ENCODE data around the gene CEP135.

Gene CEP135

GRCh38 chr4:56007154-56007553, 58.4 kb downstream of the CEP135 start:
- DNase-seq (ENCODE audit: low read depth in 3 of 3): no peak

GRCh38 chr4:56008206-56008605, 59.5 kb downstream of the CEP135 start:
- no peak for DNase-seq (ENCODE audit: low read depth in 3 of 3)

DNA sequence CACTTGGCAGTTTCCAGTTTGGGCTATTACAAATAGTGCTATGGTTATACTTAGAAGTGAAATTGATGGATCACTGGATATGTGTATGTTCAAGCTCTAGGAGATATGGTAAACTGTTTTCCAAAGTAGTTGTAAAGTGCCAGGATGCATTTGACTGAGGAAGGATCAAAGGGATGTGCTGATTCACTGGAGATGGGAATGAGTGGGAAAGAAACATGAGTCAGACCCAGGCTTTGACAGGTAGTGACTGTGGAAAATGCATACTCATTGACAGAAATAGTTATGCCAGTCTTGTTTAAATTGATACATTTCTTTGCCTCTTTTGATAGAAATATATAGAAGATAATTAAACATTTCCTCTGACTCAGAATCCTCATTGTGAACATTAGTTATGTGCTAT, 77.9 kb downstream of the CEP135 start:
- no peak for DNase-seq (ENCODE audit: low read depth in 3 of 3)

- DNase-seq (ENCODE audit: low read depth in 3 of 3): no peak
Observed at GRCh38 chr4:56028165-56028564, 79.4 kb downstream of the CEP135 start.

DNA sequence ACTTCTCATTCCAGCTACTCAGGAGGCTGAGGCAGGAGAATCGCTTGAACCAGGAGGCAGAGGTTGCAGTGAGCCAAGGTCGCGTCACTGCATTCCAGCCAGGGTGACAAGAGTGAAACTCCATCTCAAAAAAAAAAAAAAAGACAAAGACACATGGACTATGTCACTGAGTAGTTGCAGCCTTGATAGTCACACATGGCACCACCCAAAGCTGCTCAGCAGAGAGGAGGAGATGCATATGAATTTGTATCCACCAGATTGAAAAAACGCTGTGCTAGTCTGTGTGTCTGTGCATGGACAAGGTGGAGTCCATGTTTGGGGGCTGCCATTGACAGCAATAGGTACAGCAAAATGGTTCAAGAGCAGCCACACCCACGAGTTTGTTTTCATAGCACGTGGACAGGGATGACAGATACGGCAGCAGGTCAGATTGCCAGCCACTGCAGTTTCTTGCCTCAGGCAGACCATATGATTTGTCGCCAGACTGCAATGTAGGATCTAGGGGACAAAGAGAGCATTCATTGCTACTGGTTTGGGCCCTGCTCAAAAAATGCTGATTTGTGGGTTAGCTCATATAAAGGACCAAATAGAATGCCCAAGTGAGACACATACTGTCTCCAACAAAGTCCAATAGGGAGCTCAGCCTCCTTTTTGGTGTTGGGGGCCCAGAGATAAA, 89.9 kb downstream of the CEP135 start:
- no peak for DNase-seq (ENCODE audit: low read depth in 3 of 3)

DNA sequence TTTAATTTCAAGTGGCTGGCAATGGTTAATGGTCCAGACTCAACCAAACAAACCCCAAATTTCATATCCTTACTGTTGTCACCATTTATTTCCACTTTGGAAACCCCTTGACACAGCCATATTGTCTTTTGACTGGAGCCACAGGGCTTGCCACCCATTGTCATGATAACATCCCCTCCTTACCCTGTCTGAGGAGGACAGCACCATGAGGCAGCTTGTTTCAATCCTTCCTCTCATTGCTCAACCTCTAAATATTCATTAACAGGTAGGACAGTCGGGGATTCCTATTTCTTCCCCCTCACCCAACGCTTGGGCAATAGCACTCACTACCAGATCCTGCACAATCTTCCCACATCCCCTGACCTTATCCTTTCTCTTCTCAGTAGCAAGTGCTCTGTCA, 92.1 kb downstream of the CEP135 start:
- no peak for DNase-seq (ENCODE audit: low read depth in 3 of 3)

GRCh38 chr4:56042225-56042624, 93.5 kb downstream of the CEP135 start:
- no peak for DNase-seq (ENCODE audit: low read depth in 3 of 3)

- no peak for DNase-seq (ENCODE audit: low read depth in 3 of 3)
Observed at GRCh38 chr4:56048383-56048701, 99.6 kb downstream of the CEP135 start.

DNA sequence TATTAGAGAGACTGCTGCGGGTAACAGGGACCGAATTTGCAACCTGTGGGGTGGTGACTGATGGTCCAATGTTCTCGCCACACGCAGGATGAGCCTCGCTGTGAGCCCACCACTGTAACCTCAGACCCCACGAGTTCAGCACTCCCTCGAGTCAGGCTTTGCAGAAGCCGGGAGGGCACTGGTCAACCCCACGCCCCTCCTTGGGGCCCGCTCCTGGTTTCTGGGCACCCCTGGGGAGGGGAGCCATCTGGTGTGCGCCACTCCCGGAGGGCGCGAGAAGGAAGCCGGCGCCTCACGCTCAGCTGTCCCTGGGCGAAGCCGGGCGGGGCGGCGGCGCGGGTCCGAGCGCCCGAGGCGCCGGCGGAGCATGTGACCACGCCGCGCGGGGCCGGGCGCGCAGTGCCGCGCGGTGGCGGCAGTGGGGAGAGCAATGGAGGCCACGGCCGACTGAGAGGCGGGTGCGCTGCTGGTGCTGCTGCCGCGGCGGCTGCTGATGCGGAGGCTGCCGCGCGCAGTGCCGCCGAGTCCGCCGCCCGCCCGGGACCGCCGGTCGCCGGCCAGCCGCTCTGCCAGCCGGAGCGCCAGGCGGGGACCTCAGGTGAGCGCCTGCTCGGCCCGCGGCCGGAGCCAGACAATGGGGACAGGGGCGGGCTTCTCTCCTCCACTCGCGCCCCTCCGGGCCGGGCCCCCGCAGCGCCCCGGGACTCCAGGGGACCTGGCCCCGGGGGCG, 100.1 kb downstream of the CEP135 start:
- peak; percentile 21 to 39 (median 29) for DNase-seq (ENCODE audit: low read depth in 3 of 3)

DNA sequence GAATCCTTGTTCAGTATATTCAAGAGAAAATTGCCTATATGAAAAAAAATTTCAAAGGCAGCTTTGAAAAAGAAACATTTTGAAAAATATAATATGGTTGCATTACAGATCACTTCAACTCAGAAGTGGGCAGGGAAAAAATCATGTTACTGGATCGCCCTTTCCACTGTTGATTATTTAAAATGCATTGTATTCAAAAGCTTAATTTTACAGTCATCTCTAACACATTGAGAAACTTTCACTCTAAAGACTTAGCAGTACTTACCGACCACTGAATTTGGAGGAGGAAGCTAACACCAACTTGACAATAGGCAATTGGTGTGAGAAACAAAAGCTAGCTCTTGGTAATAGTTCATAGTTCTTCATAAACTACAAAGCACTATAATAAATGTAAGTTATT, 101.9 kb downstream of the CEP135 start:
- DNase-seq (ENCODE audit: low read depth in 3 of 3): no peak

GRCh38 chr4:56051029-56051709, 102.4 kb downstream of the CEP135 start:
- DNase-seq (ENCODE audit: low read depth in 3 of 3): no peak

DNA sequence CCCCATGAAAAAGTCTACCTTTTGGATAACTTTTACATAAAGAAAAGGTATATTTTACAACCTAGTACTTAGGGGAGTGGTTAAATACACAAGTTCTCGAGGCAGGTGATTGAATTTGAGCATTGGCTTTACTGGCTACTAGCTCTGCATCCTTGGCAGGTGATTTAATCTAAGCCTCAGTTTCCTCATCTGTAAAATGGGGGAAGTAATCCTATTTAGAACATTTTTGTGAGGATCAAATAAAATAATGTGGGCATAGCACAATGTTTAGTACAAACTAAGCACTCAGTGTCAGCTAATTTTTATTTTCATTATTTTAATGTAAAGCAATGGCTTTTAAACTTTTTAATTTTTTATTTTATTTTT, 102.9 kb downstream of the CEP135 start:
- no peak for DNase-seq (ENCODE audit: low read depth in 3 of 3)

GRCh38 chr4:56052481-56052880, 103.7 kb downstream of the CEP135 start:
- DNase-seq (ENCODE audit: low read depth in 3 of 3): no peak

DNA sequence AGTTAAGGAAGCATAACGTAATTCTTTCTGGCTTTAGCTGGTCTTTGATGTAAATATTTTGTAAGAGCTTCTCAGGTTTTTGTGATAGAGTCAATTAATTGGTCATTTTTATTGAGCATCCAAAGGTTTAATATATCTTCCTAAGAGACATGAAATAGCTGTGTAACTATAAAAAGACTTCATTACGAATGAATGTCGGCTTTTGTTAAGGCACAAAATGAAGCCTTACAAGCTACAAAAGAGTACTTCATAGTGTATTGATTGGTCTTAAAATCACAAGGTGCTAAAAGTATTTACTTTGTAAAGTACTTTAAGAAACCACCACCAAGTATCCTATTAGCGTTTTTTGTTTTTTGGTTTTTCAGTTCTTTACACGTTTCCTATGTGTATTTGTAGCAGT, 104.2 kb downstream of the CEP135 start:
- no peak for DNase-seq (ENCODE audit: low read depth in 3 of 3)

GRCh38 chr4:56055027-56055977, 106.6 kb downstream of the CEP135 start:
- no peak for DNase-seq (ENCODE audit: low read depth in 3 of 3)

- no peak for DNase-seq (ENCODE audit: low read depth in 3 of 3)
Observed at GRCh38 chr4:56055991-56056390, 107.2 kb downstream of the CEP135 start.

DNA sequence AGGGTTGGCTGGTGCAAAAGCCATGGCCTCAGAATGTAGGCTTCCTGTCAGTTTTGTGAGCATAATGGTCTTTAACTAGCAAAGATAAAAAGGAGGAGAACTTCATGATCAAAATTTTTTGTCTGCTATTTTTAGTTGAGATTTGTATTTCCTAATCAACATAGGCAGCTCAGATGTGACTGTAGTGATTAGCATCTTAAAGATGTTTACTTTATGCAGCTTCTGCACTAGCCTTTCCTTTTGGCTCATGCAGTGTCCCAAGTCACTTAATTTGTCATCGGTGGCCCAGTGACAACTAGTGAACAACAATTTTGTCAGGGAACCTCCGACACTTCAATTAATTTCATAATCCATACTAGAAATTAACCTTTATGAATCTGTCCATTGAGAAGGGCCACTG, 109.8 kb downstream of the CEP135 start:
- DNase-seq (ENCODE audit: low read depth in 3 of 3): no peak

DNA sequence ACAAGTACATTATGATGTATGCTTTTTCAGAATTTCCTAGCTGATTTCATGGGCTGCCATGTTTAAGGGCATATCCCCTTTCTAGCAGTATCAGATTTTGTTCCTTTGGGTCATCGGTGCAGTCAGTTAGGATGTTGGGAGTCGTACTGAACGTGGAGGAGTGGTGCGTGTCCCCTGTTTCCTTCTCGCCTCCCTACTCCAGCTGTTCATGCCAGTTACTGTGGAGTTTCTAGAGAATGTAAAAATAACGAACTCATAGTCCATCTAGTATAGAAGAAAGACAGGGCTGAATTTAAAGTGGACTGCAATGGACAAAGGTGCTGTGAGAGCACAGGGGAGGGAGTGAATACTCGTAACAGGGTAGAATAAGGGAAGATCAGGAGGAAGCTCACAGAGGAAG, 111.3 kb downstream of the CEP135 start:
- DNase-seq (ENCODE audit: low read depth in 3 of 3): no peak

DNA sequence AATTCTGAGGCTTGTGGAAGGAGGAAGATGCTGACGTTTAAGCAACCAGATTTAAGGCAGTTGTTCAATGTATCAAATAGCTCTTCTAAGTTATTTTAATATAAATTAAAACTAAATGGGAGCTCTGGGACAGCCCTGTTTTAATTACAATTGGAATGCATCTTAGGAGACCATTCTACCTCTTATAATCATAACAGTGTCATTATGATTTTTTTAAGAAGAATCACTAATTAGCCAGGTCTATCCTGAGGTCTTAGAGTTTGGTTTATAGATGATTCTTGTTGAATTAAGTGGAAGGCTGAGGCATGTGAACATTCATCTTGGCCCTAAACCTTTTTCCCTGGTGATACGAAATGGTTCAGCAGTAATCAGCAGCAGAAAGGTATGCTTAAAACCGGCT, 113.4 kb downstream of the CEP135 start:
- no peak for DNase-seq (ENCODE audit: low read depth in 3 of 3)

- DNase-seq (ENCODE audit: low read depth in 3 of 3): no peak
Observed at GRCh38 chr4:56062526-56063145, 113.9 kb downstream of the CEP135 start.

DNA sequence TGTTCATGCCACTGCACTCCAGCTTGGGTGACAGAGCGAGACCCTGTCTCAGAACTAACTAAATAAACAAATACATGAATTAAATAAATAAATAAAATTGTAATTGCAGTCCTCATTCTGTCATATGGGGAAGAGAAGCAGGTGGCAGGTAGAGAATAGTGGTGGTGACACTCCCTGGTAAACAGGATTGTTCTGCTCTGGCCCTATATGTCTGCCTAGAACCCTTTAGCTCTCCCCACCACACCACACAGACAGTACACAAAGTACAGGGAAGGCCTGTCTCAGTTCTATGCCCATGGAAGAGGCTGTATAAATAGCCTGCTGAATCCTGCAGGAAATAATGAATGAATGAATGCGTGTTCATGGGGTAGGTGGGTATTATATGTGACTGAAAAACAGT, 117.7 kb downstream of the CEP135 start:
- no peak for DNase-seq (ENCODE audit: low read depth in 3 of 3)

GRCh38 chr4:56067826-56068225, 119.1 kb downstream of the CEP135 start:
- no peak for DNase-seq (ENCODE audit: low read depth in 3 of 3)

All from stimulated activated CD4-positive, alpha-beta T cell treated with anti-CD3 and anti-CD28 coated beads, TNF-alpha, amount 100 ng/mL, for 48 hours (primary cell).